PFSK-1 (cell line): ENCODE measurements around the gene ARHGAP8.

Experiments
- FOXP2 ChIP-seq: optimal IDR thresholded peaks from 2 replicates; pipeline ENCODE3; 2011; ENCODE audit warnings: borderline replicate concordance, control low read depth, inconsistent platforms; ENCODE audit not compliant: insufficient read depth; ENCODE audit errors: extremely low read length, extremely low read depth
- POLR2AphosphoS5 ChIP-seq: IDR thresholded peaks from 2 replicates; pipeline ENCODE4 v1.6.1; 2012; ENCODE audit warnings: low read depth, mild to moderate bottlenecking, control low read depth, low read length, moderate library complexity
- SIN3A ChIP-seq: IDR thresholded peaks from 2 replicates; pipeline ENCODE4 v1.6.1; 2012; ENCODE audit warnings: mild to moderate bottlenecking, low read length, moderate library complexity, borderline replicate concordance; ENCODE audit not compliant: insufficient read depth
- TAF1 ChIP-seq: IDR thresholded peaks from 2 replicates; pipeline ENCODE4 v1.6.1; 2012; ENCODE audit warnings: low read length, control low read depth, borderline replicate concordance; ENCODE audit not compliant: insufficient read depth
- TF ChIP-seq, protein P1 (sequence below), 2 experiments: IDR thresholded peaks; 2 replicates each; pipeline versions ENCODE4 v1.6.1 to v1.8.0; 2011 to 2012; ENCODE audit warnings: low read depth in 2 of 2, low read length in 2 of 2, control low read depth in 1 of 2, inconsistent platforms in 1 of 2, mild to moderate bottlenecking in 1 of 2, moderate library complexity in 1 of 2; ENCODE audit not compliant: insufficient read depth in 1 of 2

Gene ARHGAP8

GRCh38 chr22:44807915-44808690, 55.7 kb downstream of the ARHGAP8 start:
- TF ChIP-seq, protein P1, sequence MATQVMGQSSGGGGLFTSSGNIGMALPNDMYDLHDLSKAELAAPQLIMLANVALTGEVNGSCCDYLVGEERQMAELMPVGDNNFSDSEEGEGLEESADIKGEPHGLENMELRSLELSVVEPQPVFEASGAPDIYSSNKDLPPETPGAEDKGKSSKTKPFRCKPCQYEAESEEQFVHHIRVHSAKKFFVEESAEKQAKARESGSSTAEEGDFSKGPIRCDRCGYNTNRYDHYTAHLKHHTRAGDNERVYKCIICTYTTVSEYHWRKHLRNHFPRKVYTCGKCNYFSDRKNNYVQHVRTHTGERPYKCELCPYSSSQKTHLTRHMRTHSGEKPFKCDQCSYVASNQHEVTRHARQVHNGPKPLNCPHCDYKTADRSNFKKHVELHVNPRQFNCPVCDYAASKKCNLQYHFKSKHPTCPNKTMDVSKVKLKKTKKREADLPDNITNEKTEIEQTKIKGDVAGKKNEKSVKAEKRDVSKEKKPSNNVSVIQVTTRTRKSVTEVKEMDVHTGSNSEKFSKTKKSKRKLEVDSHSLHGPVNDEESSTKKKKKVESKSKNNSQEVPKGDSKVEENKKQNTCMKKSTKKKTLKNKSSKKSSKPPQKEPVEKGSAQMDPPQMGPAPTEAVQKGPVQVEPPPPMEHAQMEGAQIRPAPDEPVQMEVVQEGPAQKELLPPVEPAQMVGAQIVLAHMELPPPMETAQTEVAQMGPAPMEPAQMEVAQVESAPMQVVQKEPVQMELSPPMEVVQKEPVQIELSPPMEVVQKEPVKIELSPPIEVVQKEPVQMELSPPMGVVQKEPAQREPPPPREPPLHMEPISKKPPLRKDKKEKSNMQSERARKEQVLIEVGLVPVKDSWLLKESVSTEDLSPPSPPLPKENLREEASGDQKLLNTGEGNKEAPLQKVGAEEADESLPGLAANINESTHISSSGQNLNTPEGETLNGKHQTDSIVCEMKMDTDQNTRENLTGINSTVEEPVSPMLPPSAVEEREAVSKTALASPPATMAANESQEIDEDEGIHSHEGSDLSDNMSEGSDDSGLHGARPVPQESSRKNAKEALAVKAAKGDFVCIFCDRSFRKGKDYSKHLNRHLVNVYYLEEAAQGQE (IDR thresholded peaks at IDR 0.05; ENCODE audit: insufficient read depth in 1 of 2, low read depth in 2 of 2, low read length in 2 of 2), result no peak
- TF ChIP-seq FOXP2, result no peak
- no peak for TF ChIP-seq SIN3A
- TF ChIP-seq POLR2AphosphoS5, result no peak
- TF ChIP-seq TAF1, result no peak

DNA sequence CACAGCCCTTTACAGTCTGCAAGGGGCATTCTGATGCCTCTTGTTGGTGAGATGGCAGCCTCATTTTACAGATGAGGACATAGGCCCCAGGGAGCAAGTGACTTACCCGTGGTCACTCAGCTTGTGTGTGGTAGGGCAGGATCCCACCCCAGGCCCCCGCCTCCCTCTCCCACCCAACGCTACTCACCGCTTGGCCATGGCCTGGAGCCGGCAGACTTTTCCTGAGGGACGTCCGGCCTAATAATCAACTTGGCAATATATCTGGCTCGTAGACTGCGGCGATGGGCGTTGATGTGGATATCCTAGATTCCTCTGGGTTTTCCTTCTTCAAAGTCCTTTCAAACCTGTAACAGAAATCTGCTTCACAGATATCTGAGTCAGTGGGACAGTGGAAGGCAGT, 57.1 kb downstream of the ARHGAP8 start:
- TF ChIP-seq FOXP2 (no peak), POLR2AphosphoS5 (no peak), SIN3A (no peak), TAF1 (no peak)
- TF ChIP-seq, protein P1 (IDR thresholded peaks at IDR 0.05; ENCODE audit: insufficient read depth in 1 of 2, low read depth in 2 of 2, low read length in 2 of 2), result no peak

GRCh38 chr22:44811141-44811540, 58.8 kb downstream of the ARHGAP8 start:
- TF ChIP-seq SIN3A (no peak), TAF1 (no peak), POLR2AphosphoS5 (no peak), FOXP2 (no peak)
- TF ChIP-seq, protein P1 (IDR thresholded peaks at IDR 0.05; ENCODE audit: insufficient read depth in 1 of 2, low read depth in 2 of 2, low read length in 2 of 2), result no peak

- TF ChIP-seq FOXP2 (no peak), TAF1 (no peak), SIN3A (no peak), POLR2AphosphoS5 (no peak)
- TF ChIP-seq, protein P1 (IDR thresholded peaks at IDR 0.05; ENCODE audit: insufficient read depth in 1 of 2, low read depth in 2 of 2, low read length in 2 of 2), result no peak
Measured at GRCh38 chr22:44813416-44813815, 61.0 kb downstream of the ARHGAP8 start.
